ENCODE data around the gene ELFN1.

The ELFN1 gene

DNA sequence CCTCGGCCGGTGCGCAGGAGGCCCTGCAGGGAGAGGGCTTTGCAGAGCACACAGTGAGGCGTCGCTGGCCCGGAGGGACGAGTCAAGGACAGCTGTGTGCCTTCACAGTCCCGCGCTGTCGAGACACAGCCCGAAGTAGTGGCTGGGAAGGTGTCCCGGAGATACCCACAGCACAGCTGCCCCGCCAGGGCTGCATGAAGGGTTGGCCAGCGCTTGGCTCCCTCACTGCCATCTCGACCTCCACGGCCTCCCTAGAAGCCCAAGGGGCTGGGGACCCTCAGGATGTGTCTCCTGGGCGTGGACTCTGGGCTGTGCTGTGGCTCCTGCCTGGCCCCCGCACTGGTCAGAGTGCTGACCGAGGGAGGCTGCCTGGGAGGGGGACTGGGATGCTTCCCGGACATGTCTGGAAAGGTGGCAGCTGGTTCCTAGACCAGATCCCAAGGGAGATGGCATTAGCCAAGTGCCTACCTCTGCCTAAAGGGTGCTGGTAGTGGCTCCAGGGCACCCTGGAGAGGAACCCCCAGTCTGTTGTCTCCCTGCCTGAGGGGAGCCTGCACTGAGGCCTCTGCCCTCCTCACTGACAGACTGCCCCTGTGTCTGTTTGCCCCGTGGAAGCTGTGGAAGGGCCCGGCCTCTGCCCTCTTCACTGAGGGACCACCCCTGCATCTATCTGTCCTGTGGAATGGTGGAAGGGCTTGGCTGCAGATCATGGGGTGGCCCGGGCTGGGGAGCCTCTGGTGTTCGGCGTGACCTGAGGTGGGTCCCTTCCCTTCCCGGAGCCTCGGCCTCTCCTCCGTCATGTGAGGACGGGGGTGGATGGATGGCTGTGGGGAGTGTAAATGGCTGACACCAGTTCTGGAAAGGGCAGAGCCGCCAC is 5.8 kb downstream of the ELFN1 start:
- no peak for DNase-seq (ENCODE audit: low read depth in 2 of 2)

GRCh38 chr7:1676550-1677078 is 6.5 kb downstream of the ELFN1 start:
- DNase-seq (ENCODE audit: low read depth in 2 of 2): no peak

GRCh38 chr7:1677206-1678080 is 7.4 kb downstream of the ELFN1 start:
- no peak for DNase-seq (ENCODE audit: low read depth in 2 of 2)

DNA sequence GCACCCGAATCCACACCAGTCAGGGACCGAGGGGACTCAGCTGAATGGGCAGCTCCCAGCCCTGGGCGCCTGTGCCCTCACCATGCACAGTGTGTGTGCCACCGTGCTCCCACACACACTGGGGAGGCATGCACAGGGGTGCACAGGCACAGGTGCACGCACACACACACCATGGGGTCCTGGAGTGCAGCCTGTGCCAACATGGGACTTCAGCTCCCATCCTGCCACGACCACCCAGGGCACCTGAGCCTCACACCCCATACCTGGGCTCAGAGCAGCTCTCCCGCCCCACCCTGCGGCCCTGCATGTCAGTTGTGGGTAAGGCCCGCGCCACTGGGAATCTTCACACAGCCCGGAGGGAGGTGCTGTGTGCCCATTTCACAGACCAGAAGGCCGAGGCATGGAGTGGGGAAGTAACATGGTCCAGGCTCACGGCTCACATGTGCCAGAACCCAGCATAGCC is 8.0 kb downstream of the ELFN1 start:
- DNase-seq (ENCODE audit: low read depth in 2 of 2): no peak

GRCh38 chr7:1678571-1679325 is 8.7 kb downstream of the ELFN1 start:
- DNase-seq (ENCODE audit: low read depth in 2 of 2): no peak

GRCh38 chr7:1679326-1679965 is 9.4 kb downstream of the ELFN1 start:
- no peak for DNase-seq (ENCODE audit: low read depth in 2 of 2)

- no peak for DNase-seq (ENCODE audit: low read depth in 2 of 2)
These were observed 10.1 kb downstream of the ELFN1 start for GRCh38 chr7:1679966-1680730.

GRCh38 chr7:1681581-1681980 is 11.5 kb downstream of the ELFN1 start:
- DNase-seq (ENCODE audit: low read depth in 2 of 2): no peak

- no peak for DNase-seq (ENCODE audit: low read depth in 2 of 2)
These were observed 15.0 kb downstream of the ELFN1 start for GRCh38 chr7:1685000-1685624.

GRCh38 chr7:1688542-1688941 is 18.5 kb downstream of the ELFN1 start:
- no peak for DNase-seq (ENCODE audit: low read depth in 2 of 2)

- no peak for DNase-seq (ENCODE audit: low read depth in 2 of 2)
These were observed 19.2 kb downstream of the ELFN1 start for GRCh38 chr7:1689311-1689710.

GRCh38 chr7:1690359-1690958 is 20.4 kb downstream of the ELFN1 start:
- DNase-seq (ENCODE audit: low read depth in 2 of 2): no peak

DNA sequence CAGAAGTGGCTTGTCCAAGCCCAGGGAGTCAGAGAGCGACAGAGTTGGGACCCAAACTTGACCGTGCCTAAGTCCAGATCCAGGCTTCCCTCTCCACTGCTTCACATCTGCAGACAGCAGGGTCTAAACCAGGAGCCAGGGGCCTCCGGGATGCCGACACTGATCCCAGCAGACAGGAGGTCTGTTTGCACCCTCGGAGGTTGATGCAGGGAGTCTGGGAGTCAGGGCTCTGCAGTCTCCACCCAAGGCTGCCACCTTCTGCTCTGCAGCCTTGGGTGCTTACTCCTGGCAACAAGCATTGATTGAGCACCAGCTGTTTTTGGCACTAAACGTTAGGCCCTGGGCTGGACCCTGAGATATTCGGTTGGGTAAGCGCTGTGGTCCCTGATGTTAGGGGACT is 21.0 kb downstream of the ELFN1 start:
- no peak for DNase-seq (ENCODE audit: low read depth in 2 of 2)

GRCh38 chr7:1691601-1692514 is 21.8 kb downstream of the ELFN1 start:
- no peak for DNase-seq (ENCODE audit: low read depth in 2 of 2)

GRCh38 chr7:1692515-1693418 is 22.7 kb downstream of the ELFN1 start:
- no peak for DNase-seq (ENCODE audit: low read depth in 2 of 2)

DNA sequence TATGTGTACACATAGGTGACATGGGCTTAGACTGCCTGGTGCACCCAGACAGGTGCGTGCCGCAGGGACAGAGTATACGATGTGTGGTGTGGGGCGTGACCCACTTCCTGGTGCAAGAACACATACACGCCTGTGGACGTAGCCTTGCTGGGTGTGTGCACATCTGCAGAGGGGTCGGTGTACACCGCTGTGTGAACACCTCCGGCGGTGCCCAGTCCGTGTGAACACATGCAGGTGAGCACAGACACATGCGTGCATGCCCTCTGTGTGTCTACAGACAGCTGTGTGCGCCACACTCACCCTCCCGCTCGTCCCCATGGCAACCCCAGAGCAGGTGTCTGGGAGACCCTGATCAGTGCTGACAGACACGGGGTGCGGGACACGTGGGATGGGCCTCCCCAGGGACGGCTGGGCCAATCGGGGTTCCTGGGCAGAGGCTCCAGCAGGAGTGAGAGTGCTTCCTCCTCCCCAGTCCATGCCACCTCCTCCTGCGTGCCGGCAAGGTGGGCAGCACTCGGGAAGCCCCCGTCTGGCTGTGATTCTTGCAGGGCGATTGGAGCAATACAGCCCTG is 23.4 kb downstream of the ELFN1 start:
- DNase-seq (ENCODE audit: low read depth in 2 of 2): no peak

DNA sequence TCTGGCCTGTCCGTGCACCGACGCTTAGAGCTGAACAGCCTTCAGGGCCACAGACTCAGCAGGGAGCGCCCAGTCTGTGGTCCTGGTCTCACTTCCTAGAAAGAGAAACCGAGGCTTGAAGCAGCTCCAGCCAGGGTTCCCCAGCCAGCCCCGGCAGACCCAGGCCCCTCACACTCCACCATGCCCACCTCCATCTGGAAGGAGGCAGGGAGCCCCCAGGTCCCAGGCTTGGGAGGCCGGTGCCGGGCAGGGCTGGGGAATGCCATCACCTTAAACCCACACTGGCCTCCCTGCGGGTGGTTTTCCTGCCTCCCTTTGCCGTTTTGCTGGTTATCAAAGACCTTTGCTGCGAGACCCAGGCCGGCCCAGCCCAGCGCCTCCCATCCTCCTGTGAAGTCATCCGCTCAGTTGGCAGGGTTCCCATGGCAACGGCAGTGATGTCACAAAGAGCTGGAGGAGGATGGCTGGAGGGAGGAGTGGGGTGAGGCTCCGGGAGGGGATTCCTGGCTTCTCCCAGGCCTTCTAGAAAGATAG is 24.0 kb downstream of the ELFN1 start:
- no peak for DNase-seq (ENCODE audit: low read depth in 2 of 2)
